ENCODE measurements around the gene FANK1.
A peak's percentile ranks its signal among the peaks of the same experiment; 100 is the strongest.
"Not testable (repeated sequence)": the region's sequence is repeated elsewhere in the genome, so short reads cannot be mapped to it uniquely, and the experiment has no call there.

FANK1 gene, protein sequence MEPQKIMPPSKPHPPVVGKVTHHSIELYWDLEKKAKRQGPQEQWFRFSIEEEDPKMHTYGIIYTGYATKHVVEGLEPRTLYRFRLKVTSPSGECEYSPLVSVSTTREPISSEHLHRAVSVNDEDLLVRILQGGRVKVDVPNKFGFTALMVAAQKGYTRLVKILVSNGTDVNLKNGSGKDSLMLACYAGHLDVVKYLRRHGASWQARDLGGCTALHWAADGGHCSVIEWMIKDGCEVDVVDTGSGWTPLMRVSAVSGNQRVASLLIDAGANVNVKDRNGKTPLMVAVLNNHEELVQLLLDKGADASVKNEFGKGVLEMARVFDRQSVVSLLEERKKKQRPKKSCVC

DNA sequence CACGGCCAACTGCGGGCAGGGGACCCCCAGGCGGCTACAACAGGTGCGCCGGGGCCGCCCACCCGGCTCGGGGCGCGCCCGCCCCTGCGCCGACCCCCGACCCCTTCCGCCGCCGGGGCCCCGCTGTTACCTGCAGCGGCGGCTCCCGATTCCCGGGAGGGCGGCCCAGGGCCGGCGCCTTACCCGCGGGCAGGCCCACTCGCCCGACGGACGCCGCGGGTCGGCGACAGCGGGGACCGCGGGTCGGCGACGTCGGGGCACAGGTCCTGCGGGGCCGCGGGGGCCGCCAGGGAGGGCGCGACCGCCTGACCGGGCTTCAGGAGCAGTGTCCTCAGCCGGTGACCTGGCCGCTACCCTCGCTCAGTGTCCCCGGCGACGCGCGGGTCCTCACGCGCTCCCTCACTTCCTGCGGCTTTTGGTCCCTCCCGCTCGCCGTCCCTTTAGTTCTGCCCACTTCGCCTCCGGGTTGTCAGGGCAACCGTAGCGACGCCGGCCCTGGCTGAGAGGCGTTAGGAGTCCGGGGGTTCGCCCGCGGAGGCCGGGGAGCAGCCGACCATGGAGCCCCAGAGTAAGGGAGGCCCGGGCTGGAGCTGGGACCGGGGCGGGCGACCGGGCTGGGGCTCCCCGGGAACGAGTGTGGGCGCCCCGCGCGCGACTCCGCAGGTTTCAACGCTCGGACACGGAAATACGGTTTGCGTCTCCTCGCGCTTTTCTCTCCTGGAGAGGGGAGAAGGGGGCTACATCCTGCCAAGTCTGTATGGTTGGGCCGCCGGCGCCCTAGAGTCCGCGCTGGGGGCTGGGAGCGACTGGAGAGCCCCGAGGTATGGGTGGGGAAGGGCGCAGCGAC lies at the start of gene FANK1:
Gene FANK1, plus strand, starts transcription at position 477 of the 847 bp plus-strand sequence. Its CDS starts 79 bp downstream, at position 556.
- peak; percentile 85 for DNase-seq (ENCODE audit: low spot score)
- in situ Hi-C loops (cut with MboI; ENCODE audit: low sequenced_read_pairs, unreplicated experiment): not testable (repeated sequence)

DNA sequence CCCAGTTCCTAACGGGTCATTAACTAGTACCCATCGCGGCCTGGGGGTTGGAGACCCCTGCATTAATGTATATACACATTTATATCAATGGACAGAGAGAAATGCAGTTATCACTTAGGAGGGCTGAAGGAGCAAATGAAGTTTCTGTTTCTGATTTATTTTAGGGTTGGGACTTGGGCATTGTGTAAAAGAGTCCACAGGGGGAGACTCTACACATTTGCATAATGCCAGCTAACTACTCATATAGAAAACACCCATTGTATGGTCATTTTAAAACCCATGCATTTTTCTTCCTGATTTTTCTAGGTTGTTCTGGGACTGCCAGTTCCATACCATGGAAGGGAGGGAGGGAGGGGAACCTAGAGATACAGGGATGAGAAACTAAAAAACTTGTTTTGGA lies 49.5 kb upstream of the FANK1 start:
- DNase-seq (ENCODE audit: low spot score): no peak
- in situ Hi-C loops (cut with MboI; ENCODE audit: low sequenced_read_pairs, unreplicated experiment): no loop called here
- TF ChIP-seq, protein P1, sequence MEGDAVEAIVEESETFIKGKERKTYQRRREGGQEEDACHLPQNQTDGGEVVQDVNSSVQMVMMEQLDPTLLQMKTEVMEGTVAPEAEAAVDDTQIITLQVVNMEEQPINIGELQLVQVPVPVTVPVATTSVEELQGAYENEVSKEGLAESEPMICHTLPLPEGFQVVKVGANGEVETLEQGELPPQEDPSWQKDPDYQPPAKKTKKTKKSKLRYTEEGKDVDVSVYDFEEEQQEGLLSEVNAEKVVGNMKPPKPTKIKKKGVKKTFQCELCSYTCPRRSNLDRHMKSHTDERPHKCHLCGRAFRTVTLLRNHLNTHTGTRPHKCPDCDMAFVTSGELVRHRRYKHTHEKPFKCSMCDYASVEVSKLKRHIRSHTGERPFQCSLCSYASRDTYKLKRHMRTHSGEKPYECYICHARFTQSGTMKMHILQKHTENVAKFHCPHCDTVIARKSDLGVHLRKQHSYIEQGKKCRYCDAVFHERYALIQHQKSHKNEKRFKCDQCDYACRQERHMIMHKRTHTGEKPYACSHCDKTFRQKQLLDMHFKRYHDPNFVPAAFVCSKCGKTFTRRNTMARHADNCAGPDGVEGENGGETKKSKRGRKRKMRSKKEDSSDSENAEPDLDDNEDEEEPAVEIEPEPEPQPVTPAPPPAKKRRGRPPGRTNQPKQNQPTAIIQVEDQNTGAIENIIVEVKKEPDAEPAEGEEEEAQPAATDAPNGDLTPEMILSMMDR (IDR thresholded peaks at IDR 0.05; ENCODE audit: borderline replicate concordance, control extremely low read depth, extremely low read depth, insufficient read depth, missing control alignments): no peak

DNA sequence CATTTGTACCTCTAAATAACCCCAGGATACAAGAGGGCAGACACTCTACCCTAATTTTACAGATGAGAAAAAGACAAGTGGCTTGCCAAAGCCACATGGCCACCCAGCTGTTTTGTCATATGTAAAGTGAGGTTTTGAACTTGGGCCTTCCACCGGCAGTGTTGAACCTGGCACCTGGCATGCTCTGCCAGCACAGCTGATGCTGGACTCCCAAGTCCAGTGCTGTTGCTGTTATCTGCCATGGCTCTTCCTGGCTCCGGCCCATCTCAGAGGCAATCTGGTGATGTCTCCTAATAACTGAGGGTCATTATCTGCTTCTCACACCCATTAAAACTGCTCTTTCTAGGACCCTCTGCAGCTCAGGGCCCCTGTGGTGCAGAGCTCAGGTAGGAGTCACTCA lies 48.0 kb upstream of the FANK1 start:
- TF ChIP-seq, protein P1 (IDR thresholded peaks at IDR 0.05; ENCODE audit: borderline replicate concordance, control extremely low read depth, extremely low read depth, insufficient read depth, missing control alignments): no peak
- no peak for DNase-seq (ENCODE audit: low spot score)
- in situ Hi-C loops (cut with MboI; ENCODE audit: low sequenced_read_pairs, unreplicated experiment): no loop called here

DNA sequence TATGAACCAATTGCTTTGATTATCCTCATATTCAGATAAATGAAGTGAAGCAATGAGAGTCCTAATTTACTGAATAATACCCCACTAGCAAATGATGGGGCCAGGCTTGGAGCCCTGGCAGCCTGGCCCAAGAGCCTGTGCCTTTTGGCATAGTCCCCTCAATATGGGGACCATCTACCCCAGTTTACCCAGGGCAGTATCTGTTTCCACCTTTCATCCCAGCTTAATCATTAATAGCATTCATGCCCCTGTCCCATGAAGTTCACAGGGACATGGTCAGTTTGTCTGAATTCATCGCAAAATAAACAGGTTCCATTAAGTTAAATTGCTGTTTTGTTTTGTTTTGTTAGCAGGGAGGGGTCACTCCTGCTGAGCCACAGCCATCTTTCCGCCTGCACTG lies 47.5 kb upstream of the FANK1 start:
- in situ Hi-C loops (cut with MboI; ENCODE audit: low sequenced_read_pairs, unreplicated experiment): no loop called here
- TF ChIP-seq, protein P1 (IDR thresholded peaks at IDR 0.05; ENCODE audit: borderline replicate concordance, control extremely low read depth, extremely low read depth, insufficient read depth, missing control alignments): no peak
- DNase-seq (ENCODE audit: low spot score): no peak

DNA sequence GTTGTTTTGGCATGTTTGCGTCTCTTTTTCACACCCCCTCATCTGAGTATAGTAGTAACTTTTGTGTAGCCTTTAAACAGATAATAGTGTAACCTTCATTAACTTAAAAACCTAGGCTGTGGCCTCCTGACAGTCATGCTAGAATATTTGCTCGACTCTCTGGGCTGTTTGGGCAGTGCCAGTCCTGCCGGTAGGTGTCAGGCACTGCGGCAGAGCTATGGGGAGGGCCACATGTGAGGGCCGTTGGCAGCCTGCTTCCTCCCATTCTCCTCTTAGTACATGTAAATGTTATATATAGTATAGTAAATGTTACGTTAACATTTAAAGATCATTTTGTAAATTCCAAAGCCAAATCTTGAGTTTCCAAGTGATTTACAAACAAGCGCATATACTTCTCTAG lies 46.9 kb upstream of the FANK1 start:
- in situ Hi-C loops (cut with MboI; ENCODE audit: low sequenced_read_pairs, unreplicated experiment): no loop called here
- TF ChIP-seq, protein P1 (IDR thresholded peaks at IDR 0.05; ENCODE audit: borderline replicate concordance, control extremely low read depth, extremely low read depth, insufficient read depth, missing control alignments): no peak

DNA sequence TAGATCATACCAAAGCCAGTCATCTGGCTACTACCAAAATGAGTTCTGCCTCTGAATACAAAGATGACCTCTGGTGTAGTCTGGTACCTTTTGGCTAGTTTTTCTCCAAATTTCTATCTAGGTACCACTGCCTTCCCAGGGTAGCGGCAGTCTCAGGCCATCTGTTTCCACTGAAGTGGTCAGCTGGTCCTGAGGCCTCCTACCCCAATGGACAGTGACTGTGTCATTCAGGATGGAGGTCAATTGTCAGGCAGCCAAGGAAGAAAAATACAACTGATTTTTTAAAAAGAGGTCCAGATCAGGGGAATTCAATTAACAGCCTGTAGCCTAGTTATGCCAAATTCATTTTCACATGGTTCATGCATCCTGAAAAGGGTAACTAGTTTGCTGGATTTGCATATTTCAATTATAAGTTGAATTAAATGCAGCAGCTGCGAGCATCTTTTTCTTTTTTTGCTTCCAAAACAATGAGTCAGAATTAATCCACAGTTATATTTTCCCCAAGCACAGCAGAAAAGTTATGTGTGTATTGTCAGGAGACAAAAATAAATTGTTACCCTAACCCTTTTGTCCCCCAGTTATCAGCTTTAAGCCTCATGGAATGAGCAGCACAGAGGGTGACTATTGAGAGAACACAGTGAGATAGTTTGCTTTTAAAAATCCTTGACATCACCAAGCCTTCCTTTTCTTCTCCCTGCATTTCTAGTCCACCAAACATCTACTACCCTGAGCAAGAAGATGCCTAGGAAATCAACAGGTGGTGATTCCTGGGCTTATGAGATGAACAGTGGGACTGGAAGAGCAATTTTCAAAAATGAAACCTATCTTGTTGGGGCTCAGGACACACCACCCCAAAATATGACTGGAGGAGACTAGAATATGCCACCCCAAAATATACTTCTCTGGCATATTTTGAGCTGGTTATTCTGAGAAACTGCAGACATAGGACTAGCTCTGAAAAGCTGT lies 45.3 kb upstream of the FANK1 start:
- DNase-seq (ENCODE audit: low spot score): no peak
- in situ Hi-C loops (cut with MboI; ENCODE audit: low sequenced_read_pairs, unreplicated experiment): no loop called here
- TF ChIP-seq, protein P1 (IDR thresholded peaks at IDR 0.05; ENCODE audit: borderline replicate concordance, control extremely low read depth, extremely low read depth, insufficient read depth, missing control alignments): no peak

More for the DNA sequence above, 46.9 kb upstream of the FANK1 start:
- DNase-seq (ENCODE audit: low spot score): no peak

All from GM13976 (cell line).